ENCODE measurements around the gene PLS1. TPM values are rescaled to one million over a fixed set of nuclear protein-coding genes. Genes with fewer than 3 reads are reported as not detected.
"Not testable (repeated sequence)": the region's sequence is repeated elsewhere in the genome, so short reads cannot be mapped to it uniquely, and the experiment has no call there.

PLS1 gene
- total RNA-seq, 1 donor from 2014 or later: 2.4 TPM

DNA sequence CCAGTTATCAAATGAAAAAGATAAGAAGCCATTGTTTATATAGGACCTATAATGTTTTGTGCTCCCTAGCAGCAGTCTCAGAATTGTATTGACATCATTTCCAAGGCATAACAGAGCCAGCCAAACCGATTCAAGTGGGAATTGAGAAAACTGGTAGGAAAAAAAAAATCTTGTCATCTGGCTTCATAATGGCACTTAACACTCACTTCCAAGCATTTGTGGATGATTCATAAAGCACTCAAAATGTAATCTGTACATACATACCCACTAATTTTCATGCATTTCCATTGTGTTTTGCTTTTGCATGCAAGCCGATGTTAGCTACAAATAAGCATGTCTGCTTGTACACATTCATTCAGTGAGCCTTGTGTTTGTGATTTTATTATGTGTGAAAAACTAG lies 109.0 kb downstream of the PLS1 start:
- Mint-ChIP-seq H3K4me1 (ENCODE audit: low read depth) (no peaks in the 10 kb centered on the region), H3K4me3 (ENCODE audit: unreplicated experiment) (no peak overlapping the region), H3K9me3 (ENCODE audit: low read depth) (no peaks in the 10 kb centered on the region), H3K27ac (ENCODE audit: unreplicated experiment) (no peak overlapping the region), H3K27me3 (ENCODE audit: low read depth) (no peaks in the 10 kb centered on the region), H3K36me3 (ENCODE audit: low read depth) (no peaks in the 10 kb centered on the region)
- TF ChIP-seq, protein P1, sequence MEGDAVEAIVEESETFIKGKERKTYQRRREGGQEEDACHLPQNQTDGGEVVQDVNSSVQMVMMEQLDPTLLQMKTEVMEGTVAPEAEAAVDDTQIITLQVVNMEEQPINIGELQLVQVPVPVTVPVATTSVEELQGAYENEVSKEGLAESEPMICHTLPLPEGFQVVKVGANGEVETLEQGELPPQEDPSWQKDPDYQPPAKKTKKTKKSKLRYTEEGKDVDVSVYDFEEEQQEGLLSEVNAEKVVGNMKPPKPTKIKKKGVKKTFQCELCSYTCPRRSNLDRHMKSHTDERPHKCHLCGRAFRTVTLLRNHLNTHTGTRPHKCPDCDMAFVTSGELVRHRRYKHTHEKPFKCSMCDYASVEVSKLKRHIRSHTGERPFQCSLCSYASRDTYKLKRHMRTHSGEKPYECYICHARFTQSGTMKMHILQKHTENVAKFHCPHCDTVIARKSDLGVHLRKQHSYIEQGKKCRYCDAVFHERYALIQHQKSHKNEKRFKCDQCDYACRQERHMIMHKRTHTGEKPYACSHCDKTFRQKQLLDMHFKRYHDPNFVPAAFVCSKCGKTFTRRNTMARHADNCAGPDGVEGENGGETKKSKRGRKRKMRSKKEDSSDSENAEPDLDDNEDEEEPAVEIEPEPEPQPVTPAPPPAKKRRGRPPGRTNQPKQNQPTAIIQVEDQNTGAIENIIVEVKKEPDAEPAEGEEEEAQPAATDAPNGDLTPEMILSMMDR (IDR thresholded peaks at IDR 0.05): no peak
- DNase-seq (ENCODE audit: low spot score): no peak

DNA sequence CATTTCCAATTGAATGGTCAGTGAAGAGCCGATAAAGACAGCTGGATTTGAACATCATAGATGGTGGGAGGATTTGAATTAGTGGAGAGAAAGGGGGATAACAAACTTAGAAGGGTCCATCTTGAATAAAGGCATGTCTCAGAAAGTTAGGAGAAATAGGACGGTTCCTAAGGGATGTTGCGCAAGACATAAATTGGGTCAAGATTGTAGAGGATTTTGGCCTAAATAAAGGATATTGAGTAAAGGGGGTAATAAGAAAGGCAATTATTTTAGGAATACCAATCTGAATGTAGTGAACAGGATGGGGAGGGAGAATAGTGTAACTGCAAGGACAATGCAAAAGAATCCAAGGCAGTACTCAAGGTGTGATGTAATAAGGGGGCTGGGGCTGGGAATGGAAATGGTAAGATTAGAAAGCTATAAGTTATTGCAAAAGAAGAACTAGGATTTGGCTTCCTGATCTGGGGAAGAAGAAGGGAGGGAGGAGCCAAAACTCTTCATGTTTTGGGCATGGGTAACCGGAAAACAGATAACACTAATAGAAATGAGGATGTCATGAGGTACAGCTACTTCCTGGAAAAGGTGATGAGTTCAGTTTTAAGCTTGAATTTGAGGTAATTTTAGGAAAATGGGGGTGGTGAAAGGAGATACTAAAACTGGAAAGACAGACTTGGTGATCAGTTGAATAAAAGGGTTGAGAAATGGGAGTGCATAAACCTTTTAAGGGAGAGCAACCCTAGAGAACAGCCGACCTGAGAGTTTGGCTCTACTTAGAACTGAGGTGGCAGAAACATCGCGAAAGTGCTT lies 110.3 kb downstream of the PLS1 start:
- Mint-ChIP-seq H3K36me3 (ENCODE audit: low read depth) (no peaks in the 10 kb centered on the region), H3K9me3 (ENCODE audit: low read depth) (no peaks in the 10 kb centered on the region), H3K27me3 (ENCODE audit: low read depth) (no peaks in the 10 kb centered on the region), H3K4me1 (ENCODE audit: low read depth) (no peaks in the 10 kb centered on the region), H3K4me3 (ENCODE audit: unreplicated experiment) (no peak overlapping the region), H3K27ac (ENCODE audit: unreplicated experiment) (no peak overlapping the region)
- DNase-seq (ENCODE audit: low spot score): no peak
- TF ChIP-seq, protein P1 (IDR thresholded peaks at IDR 0.05): no peak

DNA sequence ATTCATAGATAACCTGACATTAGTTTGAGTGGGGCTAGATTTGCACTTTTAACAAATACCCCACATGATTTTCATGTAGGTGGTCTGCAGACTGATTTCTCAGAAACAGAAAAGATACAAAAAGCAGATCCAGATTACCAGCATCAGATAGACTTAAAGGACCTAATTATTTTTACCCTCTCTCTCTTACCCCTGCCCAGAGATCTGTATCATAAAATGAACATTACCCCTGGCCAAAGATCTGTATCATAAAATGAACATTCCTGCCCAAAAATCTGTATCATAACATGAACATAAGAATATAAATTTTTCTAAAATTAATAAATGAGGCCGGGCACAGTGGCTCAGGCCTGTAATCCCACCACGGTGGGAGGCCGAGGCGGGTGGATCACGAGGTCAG lies 113.0 kb downstream of the PLS1 start:
- Mint-ChIP-seq H3K9me3 (ENCODE audit: low read depth) (no peaks in the 10 kb centered on the region), H3K4me1 (ENCODE audit: low read depth) (no peaks in the 10 kb centered on the region), H3K36me3 (ENCODE audit: low read depth) (no peaks in the 10 kb centered on the region), H3K27ac (ENCODE audit: unreplicated experiment) (no peak overlapping the region), H3K27me3 (ENCODE audit: low read depth) (no peaks in the 10 kb centered on the region), H3K4me3 (ENCODE audit: unreplicated experiment) (no peak overlapping the region)
- TF ChIP-seq, protein P1 (IDR thresholded peaks at IDR 0.05): no peak
- no peak for DNase-seq (ENCODE audit: low spot score)

DNA sequence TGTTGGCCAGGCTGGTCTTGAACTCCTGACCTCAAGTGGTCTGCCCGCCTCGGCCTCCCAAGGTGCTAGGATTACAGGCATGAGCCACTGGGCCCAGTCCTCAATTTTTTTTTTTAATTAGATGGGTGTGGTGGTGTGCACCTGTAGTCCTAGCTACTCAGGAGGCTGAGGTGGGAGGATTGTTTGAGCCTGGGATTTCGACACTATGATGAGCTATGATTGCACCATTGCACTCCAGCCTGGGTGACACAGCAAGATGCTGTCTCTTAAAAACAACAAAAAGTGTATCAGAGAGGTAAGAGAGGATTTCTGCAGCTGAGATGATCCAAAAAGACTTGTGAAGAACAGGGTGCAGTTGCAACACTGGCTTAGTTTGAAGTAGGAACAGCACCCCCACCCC lies 118.7 kb downstream of the PLS1 start:
- H3K27me3 Mint-ChIP-seq (ENCODE audit: low read depth); H3K9me3 Mint-ChIP-seq (ENCODE audit: low read depth); H3K27ac Mint-ChIP-seq (ENCODE audit: unreplicated experiment); H3K4me1 Mint-ChIP-seq (ENCODE audit: low read depth); H3K4me3 Mint-ChIP-seq (ENCODE audit: unreplicated experiment); DNase-seq (ENCODE audit: low spot score); H3K36me3 Mint-ChIP-seq (ENCODE audit: low read depth): not testable (repeated sequence)

DNA sequence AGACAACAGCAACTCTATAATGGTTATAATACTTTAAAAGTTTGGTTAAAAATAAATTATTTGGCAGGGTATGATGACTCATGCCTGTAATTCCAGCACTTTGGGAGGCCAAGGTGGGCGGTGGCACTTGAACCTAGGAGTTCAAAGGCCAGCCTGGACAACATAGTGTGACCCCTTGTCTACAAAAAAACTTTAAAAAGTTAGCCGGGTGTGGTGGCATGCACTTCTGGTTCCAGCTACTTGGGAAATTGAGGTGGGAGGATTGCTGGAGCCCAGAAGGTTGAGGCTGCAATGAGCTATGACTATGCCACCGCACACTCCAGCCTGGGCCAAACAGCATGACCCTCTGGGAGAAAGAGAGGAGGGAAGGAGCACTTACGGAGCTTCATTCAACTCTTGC lies 119.9 kb downstream of the PLS1 start:
- TF ChIP-seq, protein P1 (IDR thresholded peaks at IDR 0.05): no peak
- no peak for DNase-seq (ENCODE audit: low spot score)
- no peak overlapping the region for H3K4me3 Mint-ChIP-seq (ENCODE audit: unreplicated experiment)
- no peaks in the 10 kb centered on the region for H3K9me3 Mint-ChIP-seq (ENCODE audit: low read depth)
- H3K4me1 Mint-ChIP-seq (ENCODE audit: low read depth): no peaks in the 10 kb centered on the region
- no peaks in the 10 kb centered on the region for H3K27me3 Mint-ChIP-seq (ENCODE audit: low read depth)
- H3K27ac Mint-ChIP-seq (ENCODE audit: unreplicated experiment): no peak overlapping the region
- H3K36me3 Mint-ChIP-seq (ENCODE audit: low read depth): no peaks in the 10 kb centered on the region

DNA sequence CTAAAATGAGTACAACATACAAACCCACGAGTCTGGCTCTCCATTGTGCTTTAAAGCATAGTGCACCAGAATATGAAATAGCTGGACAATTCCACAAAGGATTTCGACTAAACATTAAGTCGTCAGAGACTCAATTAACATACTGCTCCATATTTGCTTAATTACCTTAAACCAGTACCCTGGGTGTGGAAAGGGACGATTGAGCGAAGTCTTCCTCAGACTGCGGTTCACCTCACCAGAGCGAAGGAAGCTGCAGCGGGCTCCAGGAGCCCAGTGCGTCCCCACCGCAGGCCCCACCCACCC lies 127.4 kb downstream of the PLS1 start:
- Mint-ChIP-seq H3K4me1 (ENCODE audit: low read depth) (peaks cover 18% of the 10 kb centered on the region), H3K27ac (ENCODE audit: unreplicated experiment) (peak overlapping the region; percentile 57), H3K36me3 (ENCODE audit: low read depth) (peaks cover 3% of the 10 kb centered on the region), H3K4me3 (ENCODE audit: unreplicated experiment) (peak overlapping the region; percentile 96), H3K9me3 (ENCODE audit: low read depth) (peaks cover 7% of the 10 kb centered on the region), H3K27me3 (ENCODE audit: low read depth) (no peaks in the 10 kb centered on the region)
- DNase-seq (ENCODE audit: low spot score): no peak
- TF ChIP-seq, protein P1 (IDR thresholded peaks at IDR 0.05): no peak

Measured in chondrocyte (in vitro differentiated cells).